Suprapubic skin (tissue), 4 donors: Measurements from ENCODE around the gene FCER1G. TPM values are rescaled to one million over a fixed set of nuclear protein-coding genes. Genes with fewer than 3 reads are reported as not detected.
"Not testable (repeated sequence)": the region's sequence is repeated elsewhere in the genome, so short reads cannot be mapped to it uniquely, and the experiment has no call there.

Experiments used
- DNase-seq, 2 donors: peaks; one replicate each; pipeline ENCODE4 v3.0.0-alpha.2; 2019; ENCODE audit warnings: low spot score in 2 of 2
- H3K27ac ChIP-seq: fragments of 200-600 bp; sonication (generic); one replicate; pipeline ENCODE4 v1.5.1; 2019
- H3K27me3 ChIP-seq: fragments of 200-600 bp; sonication (generic); one replicate; pipeline ENCODE4 v1.5.1; 2019
- H3K36me3 ChIP-seq: fragments of 200-600 bp; sonication (generic); one replicate; pipeline ENCODE4 v1.5.1; 2019
- H3K4me1 ChIP-seq: fragments of 200-600 bp; sonication (generic); one replicate; pipeline ENCODE4 v1.5.1; 2019
- H3K4me3 ChIP-seq: fragments of 200-600 bp; sonication (generic); one replicate; pipeline ENCODE4 v1.5.1; 2019; ENCODE audit warnings: mild to moderate bottlenecking
- H3K9me3 ChIP-seq: fragments of 200-600 bp; sonication (generic); one replicate; pipeline ENCODE4 v1.5.1; 2019
- EP300 ChIP-seq: sonication (generic); formaldehyde crosslinking; IDR thresholded peaks from one replicate; pipeline ENCODE4 v1.6.1; 2017; ENCODE audit warnings: antibody characterized with exemption
- POLR2A ChIP-seq, 2 donors: fragments of 450-650 bp; IDR thresholded peaks; one replicate each; pipeline ENCODE4 v1.6.1; 2017; ENCODE audit warnings: antibody characterized with exemption in 2 of 2, mild to moderate bottlenecking in 2 of 2, moderate library complexity in 2 of 2
- POLR2AphosphoS5 ChIP-seq, 3 donors: sonication (generic); formaldehyde crosslinking; IDR thresholded peaks; one replicate each; pipeline ENCODE4 v1.6.1; 2017; ENCODE audit warnings: antibody characterized with exemption in 3 of 3
- WGBS: methylation state at CpG from one replicate; pipeline ENCODE4 v1.1.5; 2018; 5-methylcytosine and 5-hydroxymethylcytosine counted together
- total RNA-seq, 4 donors: library from RNA; depleted of rRNA; stranded (reverse); fragments of >200 nt; gene quantifications; one replicate each; pipeline ENCODE4 v1.1.0, GENCODE V29; 2016
- TF ChIP-seq, protein P1 (sequence below), 2 donors: fragments of 200-600 bp in 1 of 2; fragments of 450-650 bp in 1 of 2; sonication (generic) in 1 of 2; IDR thresholded peaks; one replicate each; pipeline ENCODE4 v1.5.1; 2016 to 2019; ENCODE audit warnings: antibody characterized with exemption in 2 of 2, mild to moderate bottlenecking in 1 of 2, moderate library complexity in 1 of 2

FCER1G gene
- total RNA-seq, 4 donors from 2014 or later = 2.3 to 12.6 (median 4.6) TPM; not detected in 1

GRCh38 chr1:161244888-161245287 is 29.8 kb downstream of the FCER1G start:
- Histone ChIP-seq H3K9me3 (no peaks in the 10 kb centered on the region), H3K4me1 (peaks cover 3% of the 10 kb centered on the region), H3K36me3 (no peaks in the 10 kb centered on the region), H3K27ac (no peak overlapping the region), H3K27me3 (no peaks in the 10 kb centered on the region), H3K4me3 (no peak overlapping the region)
- WGBS = 56% methylated on average over 4 of the region's 4 CpGs
- TF ChIP-seq, protein P1, sequence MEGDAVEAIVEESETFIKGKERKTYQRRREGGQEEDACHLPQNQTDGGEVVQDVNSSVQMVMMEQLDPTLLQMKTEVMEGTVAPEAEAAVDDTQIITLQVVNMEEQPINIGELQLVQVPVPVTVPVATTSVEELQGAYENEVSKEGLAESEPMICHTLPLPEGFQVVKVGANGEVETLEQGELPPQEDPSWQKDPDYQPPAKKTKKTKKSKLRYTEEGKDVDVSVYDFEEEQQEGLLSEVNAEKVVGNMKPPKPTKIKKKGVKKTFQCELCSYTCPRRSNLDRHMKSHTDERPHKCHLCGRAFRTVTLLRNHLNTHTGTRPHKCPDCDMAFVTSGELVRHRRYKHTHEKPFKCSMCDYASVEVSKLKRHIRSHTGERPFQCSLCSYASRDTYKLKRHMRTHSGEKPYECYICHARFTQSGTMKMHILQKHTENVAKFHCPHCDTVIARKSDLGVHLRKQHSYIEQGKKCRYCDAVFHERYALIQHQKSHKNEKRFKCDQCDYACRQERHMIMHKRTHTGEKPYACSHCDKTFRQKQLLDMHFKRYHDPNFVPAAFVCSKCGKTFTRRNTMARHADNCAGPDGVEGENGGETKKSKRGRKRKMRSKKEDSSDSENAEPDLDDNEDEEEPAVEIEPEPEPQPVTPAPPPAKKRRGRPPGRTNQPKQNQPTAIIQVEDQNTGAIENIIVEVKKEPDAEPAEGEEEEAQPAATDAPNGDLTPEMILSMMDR (IDR thresholded peaks at IDR 0.05) = no peak
- TF ChIP-seq EP300 (no peak), POLR2A (IDR thresholded peaks at IDR 0.05) (no peak), POLR2AphosphoS5 (IDR thresholded peaks at IDR 0.05) (no peak)
- no peak for DNase-seq

DNA sequence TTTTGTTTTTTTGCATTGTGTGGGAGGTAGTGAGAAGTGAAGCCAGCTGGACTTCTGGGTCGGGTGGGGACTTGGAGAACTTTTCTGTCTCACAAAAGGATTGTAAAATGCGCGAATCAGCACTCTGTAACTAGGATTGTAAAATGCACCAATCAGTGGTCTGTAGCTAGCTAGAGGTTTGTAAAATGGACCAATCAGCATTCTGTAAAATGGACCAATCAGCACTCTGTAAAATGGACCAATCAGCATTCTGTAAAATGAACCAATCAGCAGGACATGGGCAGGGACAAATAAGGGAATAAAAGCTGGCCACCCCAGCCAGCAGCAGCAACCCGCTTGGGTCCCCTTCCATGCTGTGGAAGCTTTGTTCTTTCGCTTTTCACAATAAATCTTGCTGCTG is 35.0 kb downstream of the FCER1G start:
- not testable (repeated sequence) for H3K27me3 ChIP-seq, H3K4me3 ChIP-seq, H3K36me3 ChIP-seq, H3K27ac ChIP-seq, H3K9me3 ChIP-seq, H3K4me1 ChIP-seq, DNase-seq
- WGBS = 87% methylated on average over 5 of the region's 5 CpGs

DNA sequence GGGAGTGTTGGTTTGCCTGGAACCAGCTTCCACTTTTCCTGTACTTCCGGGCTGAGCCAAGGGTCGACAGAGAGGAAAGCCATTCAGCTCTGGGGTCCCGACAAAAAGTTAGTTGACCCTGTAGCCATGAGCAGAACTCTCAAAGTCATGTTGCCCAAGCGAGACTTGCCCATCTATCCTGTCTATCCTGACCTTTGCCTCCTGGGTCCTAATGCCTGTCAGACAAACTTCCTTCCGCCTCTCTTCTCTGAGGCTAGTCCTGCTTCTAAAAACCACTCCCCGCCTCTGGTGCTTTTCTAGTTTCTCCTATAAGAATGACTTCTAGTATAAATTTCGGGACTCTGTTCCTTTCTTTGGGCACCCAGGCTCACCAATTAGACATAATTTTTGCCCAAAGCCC is 35.7 kb downstream of the FCER1G start:
- no peaks in the 10 kb centered on the region for H3K36me3 ChIP-seq
- no peak overlapping the region for H3K27ac ChIP-seq
- H3K4me3 ChIP-seq = no peak overlapping the region
- TF ChIP-seq POLR2AphosphoS5 (IDR thresholded peaks at IDR 0.05) (no peak), EP300 (no peak)
- 75% methylated on average over 5 of the region's 7 CpGs for WGBS
- peaks cover 3% of the 10 kb centered on the region for H3K27me3 ChIP-seq
- no peaks in the 10 kb centered on the region for H3K9me3 ChIP-seq
- H3K4me1 ChIP-seq = no peaks in the 10 kb centered on the region
- no peak for DNase-seq

GRCh38 chr1:161251579-161251978 is 36.5 kb downstream of the FCER1G start:
- Histone ChIP-seq H3K27me3 (peaks cover 3% of the 10 kb centered on the region), H3K27ac (no peak overlapping the region), H3K36me3 (no peaks in the 10 kb centered on the region), H3K4me3 (no peak overlapping the region), H3K4me1 (no peaks in the 10 kb centered on the region), H3K9me3 (no peaks in the 10 kb centered on the region)
- TF ChIP-seq POLR2AphosphoS5 (IDR thresholded peaks at IDR 0.05) (no peak), EP300 (no peak), POLR2A (IDR thresholded peaks at IDR 0.05) (no peak)
- TF ChIP-seq, protein P1 (IDR thresholded peaks at IDR 0.05) = no peak
- DNase-seq = no peak
- 84% methylated on average over 8 of the region's 8 CpGs for WGBS

DNA sequence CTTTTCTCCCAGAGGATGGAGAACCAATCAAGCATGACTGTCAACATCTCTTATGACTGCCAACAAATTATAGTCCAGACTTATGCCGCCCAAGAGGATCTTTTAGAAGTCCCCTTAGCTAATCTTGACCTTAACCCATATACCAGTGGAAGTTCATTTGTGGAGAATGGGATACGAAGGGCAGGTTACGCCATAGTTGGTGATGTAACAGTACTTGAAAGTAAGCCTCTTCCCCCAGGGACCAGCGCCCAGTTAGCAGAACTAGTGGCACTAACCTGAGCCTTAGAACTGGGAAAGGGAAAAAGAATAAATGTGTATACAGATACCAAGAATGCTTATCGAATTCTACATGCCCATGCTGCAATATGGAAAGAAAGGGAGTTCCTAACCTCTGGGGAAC is 40.2 kb downstream of the FCER1G start:
- peaks cover 11% of the 10 kb centered on the region for H3K4me1 ChIP-seq
- H3K27ac ChIP-seq, H3K36me3 ChIP-seq, H3K9me3 ChIP-seq, H3K4me3 ChIP-seq, DNase-seq: not testable (repeated sequence)
- WGBS = 70% methylated on average over 4 of the region's 5 CpGs
- peaks cover 34% of the 10 kb centered on the region for H3K27me3 ChIP-seq

- H3K36me3 ChIP-seq, H3K9me3 ChIP-seq, H3K27ac ChIP-seq, DNase-seq, H3K4me3 ChIP-seq: not testable (repeated sequence)
- 72% methylated on average over 4 of the region's 4 CpGs for WGBS
- H3K27me3 ChIP-seq = peaks cover 34% of the 10 kb centered on the region
- H3K4me1 ChIP-seq = peaks cover 19% of the 10 kb centered on the region
Measured at GRCh38 chr1:161255955-161256520, 40.9 kb downstream of the FCER1G start.

DNA sequence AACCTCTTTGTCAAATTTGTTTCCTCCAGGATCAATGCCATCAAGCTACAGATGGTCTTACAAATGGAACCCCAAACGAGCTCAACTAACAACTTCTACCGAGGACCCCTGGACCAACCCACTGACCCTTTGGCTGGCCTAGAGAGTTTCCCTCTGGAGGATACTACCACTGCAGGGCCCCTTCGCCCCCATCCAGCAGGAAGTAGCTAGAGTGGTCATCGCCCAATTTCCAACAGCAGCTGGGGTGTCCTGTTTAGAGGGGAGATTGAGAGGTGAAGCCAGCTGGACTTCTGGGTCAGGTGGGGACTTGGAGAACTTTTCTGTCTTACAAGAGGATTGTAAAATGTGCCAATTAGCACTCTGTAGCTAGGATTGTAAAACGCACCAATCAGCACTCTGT is 42.0 kb downstream of the FCER1G start:
- H3K9me3 ChIP-seq, H3K27ac ChIP-seq, DNase-seq, H3K4me3 ChIP-seq, H3K36me3 ChIP-seq: not testable (repeated sequence)
- WGBS = 94% methylated on average over 5 of the region's 5 CpGs
- Histone ChIP-seq H3K27me3 (peaks cover 37% of the 10 kb centered on the region), H3K4me1 (peaks cover 26% of the 10 kb centered on the region)
